GM13977 (cell line): ENCODE measurements around the gene STIP1.

Source experiments
- DNase-seq: peaks from one replicate; pipeline ENCODE4 v3.0.0; 2012; ENCODE audit warnings: low spot score
- CTCF ChIP-seq: IDR thresholded peaks from 2 replicates; pipeline ENCODE4 v1.5.1; 2012; ENCODE audit warnings: mild to moderate bottlenecking, control low read depth; ENCODE audit not compliant: insufficient read depth; ENCODE audit errors: extremely low read depth, missing control alignments
- in situ Hi-C: fragments of 300-500 bp; cut with MboI; formaldehyde crosslinking; loops from one replicate; pipeline ENCODE4 v1.12.0; 2022; ENCODE audit warnings: low sequenced_read_pairs, low pct_unique_long_range_greater_than_20kb, mixed read lengths, inconsistent platforms; ENCODE audit not compliant: unreplicated experiment

STIP1 gene

GRCh38 chr11:64210301-64211020 lies 24.5 kb downstream of the STIP1 start:
- no peak for TF ChIP-seq CTCF
- in situ Hi-C loops, result no loop called here
- DNase-seq, result no peak

- no peak for TF ChIP-seq CTCF
- in situ Hi-C loops, result no loop called here
- no peak for DNase-seq
Observed at GRCh38 chr11:64211181-64211872, 25.4 kb downstream of the STIP1 start.

- no peak for TF ChIP-seq CTCF
- DNase-seq, result no peak
- in situ Hi-C loops, result no loop called here
Observed at GRCh38 chr11:64216879-64217278, 30.9 kb downstream of the STIP1 start.

- no peak for DNase-seq
- in situ Hi-C loops, result no loop called here
- TF ChIP-seq CTCF, result no peak
Observed at GRCh38 chr11:64218628-64219353, 32.8 kb downstream of the STIP1 start.

DNA sequence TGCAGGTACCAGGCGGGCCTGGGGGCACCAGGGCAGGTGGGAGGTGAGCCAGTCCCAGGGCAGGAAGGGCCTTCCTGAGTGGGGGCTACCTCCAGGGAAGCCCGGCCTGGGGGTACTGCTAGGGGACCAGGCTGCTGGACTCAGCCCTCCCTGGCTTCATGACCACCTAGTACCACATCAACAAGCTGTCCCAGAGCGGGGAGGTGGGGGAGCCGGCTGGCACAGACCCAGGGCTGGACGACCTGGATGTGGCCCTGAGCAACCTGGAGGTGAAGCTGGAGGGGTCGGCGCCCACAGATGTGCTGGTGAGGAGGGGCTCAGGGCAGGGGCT lies 33.3 kb downstream of the STIP1 start:
- no peak for TF ChIP-seq CTCF
- in situ Hi-C loops, result no loop called here
- DNase-seq, result no peak

DNA sequence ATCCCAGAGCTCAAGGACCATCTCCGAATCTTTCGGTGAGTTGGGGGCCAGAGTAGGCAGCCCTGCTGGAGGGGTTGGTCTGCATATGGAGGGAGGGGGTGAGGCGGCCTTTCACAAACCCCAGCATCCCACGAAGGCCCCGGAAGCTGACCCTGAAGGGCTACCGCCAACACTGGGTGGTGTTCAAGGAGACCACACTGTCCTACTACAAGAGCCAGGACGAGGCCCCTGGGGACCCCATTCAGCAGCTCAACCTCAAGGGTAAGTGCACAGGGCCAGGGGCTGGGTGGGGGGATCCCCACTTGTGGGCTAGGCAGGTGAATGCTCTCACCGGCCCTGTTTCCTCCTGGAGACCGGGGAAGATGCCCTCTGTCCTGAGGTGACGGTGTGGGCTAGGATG lies 33.8 kb downstream of the STIP1 start:
- DNase-seq, result no peak
- in situ Hi-C loops, result no loop called here
- no peak for TF ChIP-seq CTCF
